Measurements from ENCODE around the gene BMP6.

- TF ChIP-seq KDM5A (IDR thresholded peaks at IDR 0.05) = no peak
- TF ChIP-seq CTCF (IDR thresholded peaks at IDR 0.05) = no peak
- TF ChIP-seq NFE2L2 (conservative IDR thresholded peaks at IDR 0.05; ENCODE audit: low read length) = no peak
- TF ChIP-seq POLR2A (IDR thresholded peaks at IDR 0.05; ENCODE audit: low read length) = no peak
- TF ChIP-seq REST (IDR thresholded peaks at IDR 0.05) = no peak
- no peak for TF ChIP-seq RARB (CRISPR knock-in tag; IDR thresholded peaks at IDR 0.05)
- TF ChIP-seq EHMT2 (IDR thresholded peaks at IDR 0.05; ENCODE audit: low read depth) = no peak
Observed at GRCh38 chr6:7758456-7758855, 32.6 kb downstream of the BMP6 start.
